ENCODE results near the gene SNAPC1. TPM values are rescaled to one million over a fixed set of nuclear protein-coding genes. Genes with fewer than 3 reads are reported as not detected.

SNAPC1 gene
- total RNA-seq, 2 experiments from 2014 or later = 4.8 to 5.0 TPM

GRCh38 chr14:61769893-61770292 is 7.7 kb downstream of the SNAPC1 start:
- ChIA-PET CTCF (no interaction called here), POLR2A (no interaction called here)
- no peak overlapping the region for H3K4me3 Mint-ChIP-seq
- no peaks in the 10 kb centered on the region for H3K27me3 ChIP-seq (ENCODE audit: control insufficient read depth in 1 of 2, insufficient read depth in 2 of 2, low read length in 2 of 2)
- peaks cover 75% of the 10 kb centered on the region for H3K36me3 Mint-ChIP-seq (ENCODE audit: low read depth)
- TF ChIP-seq CTCF (IDR thresholded peaks at IDR 0.05) = no peak
- H3K4me1 Mint-ChIP-seq (ENCODE audit: low read depth) = peaks cover 18% of the 10 kb centered on the region
- no peaks in the 10 kb centered on the region for H3K27me3 Mint-ChIP-seq
- DNase-seq (no peak), ATAC-seq (ENCODE audit: poor library complexity) (no peak)
- no peak overlapping the region for H3K27ac ChIP-seq (ENCODE audit: low read depth in 1 of 2, low read length in 2 of 2)
- no peak overlapping the region for H3K27ac Mint-ChIP-seq
- H3K9me3 Mint-ChIP-seq = no peaks in the 10 kb centered on the region
- H3K4me3 ChIP-seq (ENCODE audit: low read length) = no peak overlapping the region
- peaks cover 24% of the 10 kb centered on the region for H3K36me3 ChIP-seq (ENCODE audit: insufficient read depth, low read length)
- no peaks in the 10 kb centered on the region for H3K4me1 ChIP-seq (ENCODE audit: insufficient read depth, low read length)
- intact Hi-C loops (cut with DNase I, micrococcal nuclease) = no loop called here
- H3K9me3 ChIP-seq (ENCODE audit: control insufficient read depth in 1 of 2, insufficient read depth in 1 of 2, low read length in 2 of 2) = no peaks in the 10 kb centered on the region

- H3K4me1 Mint-ChIP-seq (ENCODE audit: low read depth) = peaks cover 22% of the 10 kb centered on the region
- H3K36me3 Mint-ChIP-seq (ENCODE audit: low read depth) = peaks cover 79% of the 10 kb centered on the region
- DNase-seq = no peak
- no peak for TF ChIP-seq CTCF (IDR thresholded peaks at IDR 0.05)
- intact Hi-C loops (cut with DNase I, micrococcal nuclease) = no loop called here
- Histone ChIP-seq H3K4me3 (ENCODE audit: low read length) (no peak overlapping the region), H3K27ac (ENCODE audit: low read depth in 1 of 2, low read length in 2 of 2) (no peak overlapping the region), H3K27me3 (ENCODE audit: control insufficient read depth in 1 of 2, insufficient read depth in 2 of 2, low read length in 2 of 2) (no peaks in the 10 kb centered on the region), H3K4me1 (ENCODE audit: insufficient read depth, low read length) (peaks cover 4% of the 10 kb centered on the region), H3K36me3 (ENCODE audit: insufficient read depth, low read length) (peaks cover 28% of the 10 kb centered on the region), H3K9me3 (ENCODE audit: control insufficient read depth in 1 of 2, insufficient read depth in 1 of 2, low read length in 2 of 2) (no peaks in the 10 kb centered on the region)
- ChIA-PET POLR2A (no interaction called here), CTCF (no interaction called here)
- H3K9me3 Mint-ChIP-seq = no peaks in the 10 kb centered on the region
- H3K27ac Mint-ChIP-seq = no peak overlapping the region
- no peak for ATAC-seq (ENCODE audit: poor library complexity)
- H3K4me3 Mint-ChIP-seq = no peak overlapping the region
- H3K27me3 Mint-ChIP-seq = no peaks in the 10 kb centered on the region
These were observed 12.6 kb downstream of the SNAPC1 start for GRCh38 chr14:61774861-61775260.

GRCh38 chr14:61780125-61780524 is 17.9 kb downstream of the SNAPC1 start:
- Mint-ChIP-seq H3K9me3 (no peaks in the 10 kb centered on the region), H3K4me1 (ENCODE audit: low read depth) (peaks cover 44% of the 10 kb centered on the region), H3K27me3 (no peaks in the 10 kb centered on the region), H3K27ac (peak overlapping the region; percentile 50), H3K4me3 (peak overlapping the region; percentile 55), H3K36me3 (ENCODE audit: low read depth) (peaks cover 71% of the 10 kb centered on the region)
- intact Hi-C loops (cut with DNase I, micrococcal nuclease) = loop anchor here in 1 of 2 experiments (2.0 kb wide), 1 partner anchor 17 kb away; the partner anchor contains the start of gene SNAPC1
- DNase-seq (peak in 4 of 14 experiments; percentile 22 to 60 (median 28)), ATAC-seq (ENCODE audit: poor library complexity) (peak; percentile 82)
- H3K4me1 ChIP-seq (ENCODE audit: insufficient read depth, low read length) = peaks cover 11% of the 10 kb centered on the region
- no peak overlapping the region for H3K4me3 ChIP-seq (ENCODE audit: low read length)
- TF ChIP-seq CTCF (IDR thresholded peaks at IDR 0.05) = no peak
- POLR2A ChIA-PET = interaction anchor here (0.7 to 1.6 kb wide), 4 partner anchors 18 to 500 kb away, joined by 3 to 12 read pairs (median 3); partner anchors contain the start of gene SNAPC1
- CTCF ChIA-PET = no interaction called here
- H3K27me3 ChIP-seq (ENCODE audit: control insufficient read depth in 1 of 2, insufficient read depth in 2 of 2, low read length in 2 of 2) = no peaks in the 10 kb centered on the region
- H3K36me3 ChIP-seq (ENCODE audit: insufficient read depth, low read length) = peaks cover 26% of the 10 kb centered on the region
- peak overlapping the region; percentile 30 to 42 for H3K27ac ChIP-seq (ENCODE audit: low read depth in 1 of 2, low read length in 2 of 2)
- H3K9me3 ChIP-seq (ENCODE audit: control insufficient read depth in 1 of 2, insufficient read depth in 1 of 2, low read length in 2 of 2) = no peaks in the 10 kb centered on the region

Data from CD4-positive, alpha-beta T cell (primary cell).